HK-2 (cell line): ENCODE data around the gene FOXQ1.
"Not testable (repeated sequence)": the region's sequence is repeated elsewhere in the genome, so short reads cannot be mapped to it uniquely, and the experiment has no call there.

Experiments
- DNase-seq: peaks from one replicate; pipeline ENCODE4 v3.0.0-alpha.2; 2018; ENCODE audit not compliant: unreplicated experiment

FOXQ1 gene

DNA sequence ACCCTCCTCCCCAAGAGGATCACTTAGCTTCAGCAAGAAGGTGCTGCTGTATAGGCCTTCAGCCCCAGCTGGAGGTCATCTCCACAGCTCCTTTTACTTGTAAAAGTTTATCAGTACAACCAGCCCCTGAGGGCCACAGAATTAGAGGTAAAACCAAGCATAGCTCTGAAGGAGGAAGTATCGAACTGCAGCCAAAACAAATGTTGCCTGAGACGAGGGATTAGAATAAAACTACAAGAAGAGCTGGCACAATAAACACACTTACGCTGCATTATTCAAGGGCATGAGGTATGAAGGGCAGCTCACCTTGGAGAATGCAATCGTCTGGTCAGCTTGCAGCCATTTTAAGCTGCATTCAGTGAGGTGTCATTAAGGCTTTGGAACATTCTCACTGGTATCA, 21.1 kb upstream of the FOXQ1 start:
- DNase-seq = no peak

- DNase-seq = no peak
Observed at GRCh38 chr6:1291381-1291780, 20.5 kb upstream of the FOXQ1 start.

DNA sequence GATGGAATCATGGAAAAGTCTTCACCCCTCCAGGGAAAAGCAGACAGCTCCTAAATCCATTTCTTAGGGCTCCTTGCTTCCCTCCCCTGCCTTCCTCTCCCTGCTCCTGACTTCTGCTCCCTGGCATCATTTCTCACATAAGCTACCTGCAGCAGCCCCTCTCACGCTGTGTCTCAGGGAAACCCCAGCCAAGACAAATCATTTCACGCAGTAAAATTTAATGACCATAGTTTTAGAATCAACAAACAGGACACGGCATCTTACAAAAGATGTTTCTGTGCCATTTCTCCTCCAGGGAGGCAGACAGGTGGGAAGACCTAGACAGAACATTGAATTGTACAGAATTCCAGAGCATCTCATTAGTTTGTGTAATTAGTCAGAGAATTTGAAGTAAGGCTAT, 16.5 kb upstream of the FOXQ1 start:
- no peak for DNase-seq

DNA sequence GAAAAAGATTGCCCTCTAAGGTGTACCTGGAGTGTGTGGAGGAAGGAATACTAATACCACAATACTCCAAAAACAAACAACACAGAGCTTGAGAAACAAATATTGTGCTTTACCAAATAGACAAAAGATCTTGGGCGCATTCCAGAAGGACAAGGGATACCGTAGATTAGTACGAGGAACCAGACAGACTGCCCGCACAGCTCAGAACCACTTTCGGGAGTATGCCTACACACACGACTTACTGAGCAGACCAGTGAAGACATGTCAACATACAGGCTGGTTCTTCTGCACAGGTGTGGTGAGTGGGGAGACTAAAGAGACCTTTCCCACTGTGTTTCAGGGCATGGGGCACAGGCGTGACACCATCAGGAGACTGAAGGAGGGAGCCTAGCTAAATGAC, 15.8 kb upstream of the FOXQ1 start:
- DNase-seq = no peak

DNA sequence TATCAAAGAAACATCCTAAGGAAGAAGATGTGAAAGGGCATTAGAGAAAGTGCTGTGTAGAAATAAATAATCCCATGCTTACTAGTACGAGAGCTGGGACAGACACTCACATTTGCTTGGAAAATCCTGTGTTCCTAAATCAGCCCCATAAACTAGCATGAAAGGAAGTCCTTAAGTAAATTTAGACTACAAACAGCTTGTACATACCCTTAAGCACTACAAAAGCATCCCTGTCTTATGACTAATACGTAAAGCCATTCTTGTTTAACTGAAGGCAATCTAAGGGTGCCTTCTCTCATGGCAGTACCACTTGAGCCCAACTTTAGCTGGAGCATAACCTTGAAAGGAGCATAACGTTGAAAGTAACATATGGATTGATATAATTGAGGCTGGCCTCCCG, 15.4 kb upstream of the FOXQ1 start:
- no peak for DNase-seq

DNA sequence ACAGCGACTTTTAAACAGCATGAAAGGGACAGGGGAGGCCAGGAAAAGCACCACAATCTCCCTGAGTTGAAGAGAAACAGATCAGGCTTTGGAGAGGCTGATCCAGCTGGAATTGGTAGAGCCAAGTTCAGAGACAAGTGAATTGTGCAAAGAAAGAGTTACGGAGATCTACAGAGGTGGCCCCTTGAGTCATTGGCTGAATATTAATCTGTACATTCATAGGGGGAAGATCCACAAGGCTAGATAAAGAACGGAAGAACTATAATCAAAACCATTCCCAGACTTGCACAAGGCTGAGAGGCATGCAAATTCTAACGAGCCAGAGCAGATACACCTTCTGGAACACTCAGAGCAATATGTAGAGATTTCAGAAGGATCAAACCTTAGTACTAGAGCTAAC, 14.2 kb upstream of the FOXQ1 start:
- DNase-seq = no peak

DNA sequence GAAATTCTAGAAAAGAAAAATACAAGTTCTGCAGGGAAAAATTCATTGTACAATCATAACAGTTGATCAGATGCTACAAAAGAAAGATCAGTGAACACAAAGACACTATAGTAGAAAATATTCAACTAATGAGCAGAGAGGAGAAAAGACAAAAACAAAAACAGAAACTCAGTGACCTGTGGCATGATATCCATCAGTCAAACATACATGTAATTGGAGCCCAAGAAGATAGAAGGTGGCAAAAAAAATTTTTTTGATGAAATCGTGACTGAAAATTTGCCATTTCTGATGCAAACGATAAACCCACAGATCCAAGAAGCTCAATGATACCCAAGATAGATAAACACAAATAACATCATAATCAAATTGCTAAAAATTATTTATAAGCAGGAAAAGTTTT, 13.1 kb upstream of the FOXQ1 start:
- DNase-seq = no peak

- DNase-seq = no peak
Observed at GRCh38 chr6:1306133-1306532, 5.8 kb upstream of the FOXQ1 start.

- DNase-seq = no peak
Observed at GRCh38 chr6:1309366-1309765, 2.5 kb upstream of the FOXQ1 start.

- DNase-seq = no peak
Observed at GRCh38 chr6:1310628-1311399, 1.1 kb upstream of the FOXQ1 start.

GRCh38 chr6:1312203-1312472, 240 bp downstream of the FOXQ1 start:
- no peak for DNase-seq

DNA sequence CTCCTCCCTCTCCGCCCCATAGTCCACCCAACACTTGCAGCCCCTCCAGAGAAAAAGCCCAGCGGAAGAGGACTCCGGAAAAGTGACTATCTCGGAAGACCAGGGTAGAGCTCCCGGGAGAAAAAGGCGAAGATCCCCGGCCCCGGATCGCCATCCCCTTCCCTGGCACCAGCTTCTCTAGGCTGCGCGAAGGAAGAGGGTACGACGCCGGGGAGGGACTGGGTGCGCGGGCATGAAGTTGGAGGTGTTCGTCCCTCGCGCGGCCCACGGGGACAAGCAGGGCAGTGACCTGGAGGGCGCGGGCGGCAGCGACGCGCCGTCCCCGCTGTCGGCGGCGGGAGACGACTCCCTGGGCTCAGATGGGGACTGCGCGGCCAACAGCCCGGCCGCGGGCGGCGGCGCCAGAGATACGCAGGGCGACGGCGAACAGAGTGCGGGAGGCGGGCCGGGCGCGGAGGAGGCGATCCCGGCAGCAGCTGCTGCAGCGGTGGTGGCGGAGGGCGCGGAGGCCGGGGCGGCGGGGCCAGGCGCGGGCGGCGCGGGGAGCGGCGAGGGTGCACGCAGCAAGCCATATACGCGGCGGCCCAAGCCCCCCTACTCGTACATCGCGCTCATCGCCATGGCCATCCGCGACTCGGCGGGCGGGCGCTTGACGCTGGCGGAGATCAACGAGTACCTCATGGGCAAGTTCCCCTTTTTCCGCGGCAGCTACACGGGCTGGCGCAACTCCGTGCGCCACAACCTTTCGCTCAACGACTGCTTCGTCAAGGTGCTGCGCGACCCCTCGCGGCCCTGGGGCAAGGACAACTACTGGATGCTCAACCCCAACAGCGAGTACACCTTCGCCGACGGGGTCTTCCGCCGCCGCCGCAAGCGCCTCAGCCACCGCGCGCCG, 822 bp downstream of the FOXQ1 start:
- DNase-seq = peak; percentile 52

- DNase-seq = peak; percentile 39
Observed at GRCh38 chr6:1313384-1313766, 1.5 kb downstream of the FOXQ1 start.

DNA sequence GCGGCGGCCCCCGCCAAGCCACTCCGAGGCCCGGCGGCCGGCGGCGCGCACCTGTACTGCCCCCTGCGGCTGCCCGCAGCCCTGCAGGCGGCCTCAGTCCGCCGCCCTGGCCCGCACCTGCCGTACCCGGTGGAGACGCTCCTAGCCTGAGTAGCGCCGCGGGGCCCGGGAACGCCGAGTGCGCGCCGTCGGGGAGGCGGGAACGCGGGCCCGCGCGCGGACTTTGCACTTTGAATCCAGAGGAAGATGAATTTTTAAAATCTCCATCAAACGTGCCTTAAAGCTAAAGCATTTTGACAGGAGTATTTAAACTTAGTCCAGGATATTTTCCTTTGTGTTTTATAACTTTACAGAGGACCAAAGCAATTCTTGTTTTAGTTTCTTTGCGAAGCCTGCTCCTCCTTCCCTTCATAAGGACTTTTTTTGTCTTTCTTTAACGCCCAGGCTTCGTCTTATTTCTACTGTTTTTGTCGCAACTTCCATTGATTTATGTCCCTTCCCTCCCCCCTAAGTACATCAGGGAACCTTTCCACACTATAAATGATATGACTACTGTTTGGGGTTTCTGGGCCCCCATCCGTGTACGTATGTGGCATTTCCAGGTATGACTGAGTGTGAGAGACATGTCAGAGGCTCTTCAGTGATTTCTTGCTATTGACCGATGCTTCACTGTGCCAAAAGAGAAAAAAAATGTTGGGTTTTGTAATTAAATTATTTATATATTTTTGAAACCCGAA, 2.0 kb downstream of the FOXQ1 start:
- DNase-seq = peak; percentile 59

GRCh38 chr6:1314617-1315016, 2.7 kb downstream of the FOXQ1 start:
- no peak for DNase-seq

DNA sequence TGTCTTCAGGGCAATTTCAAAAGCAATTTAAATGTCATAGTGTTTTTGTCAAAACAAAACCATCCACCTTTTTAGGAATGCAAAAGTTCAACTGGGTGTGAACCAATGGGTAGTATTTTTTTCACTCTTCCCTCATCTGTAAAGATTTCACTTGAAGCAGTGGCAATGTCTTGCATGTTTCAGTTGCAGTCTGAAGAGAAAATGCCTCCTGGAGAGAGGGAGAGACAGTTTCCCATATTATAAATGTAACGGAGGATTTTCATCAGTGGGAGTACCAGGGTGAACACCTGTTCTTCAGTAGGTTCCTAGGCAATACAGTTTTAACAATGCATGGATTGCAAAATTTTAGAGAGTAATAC, 3.3 kb downstream of the FOXQ1 start:
- no peak for DNase-seq

- DNase-seq = no peak
Observed at GRCh38 chr6:1315560-1316386, 3.9 kb downstream of the FOXQ1 start.

DNA sequence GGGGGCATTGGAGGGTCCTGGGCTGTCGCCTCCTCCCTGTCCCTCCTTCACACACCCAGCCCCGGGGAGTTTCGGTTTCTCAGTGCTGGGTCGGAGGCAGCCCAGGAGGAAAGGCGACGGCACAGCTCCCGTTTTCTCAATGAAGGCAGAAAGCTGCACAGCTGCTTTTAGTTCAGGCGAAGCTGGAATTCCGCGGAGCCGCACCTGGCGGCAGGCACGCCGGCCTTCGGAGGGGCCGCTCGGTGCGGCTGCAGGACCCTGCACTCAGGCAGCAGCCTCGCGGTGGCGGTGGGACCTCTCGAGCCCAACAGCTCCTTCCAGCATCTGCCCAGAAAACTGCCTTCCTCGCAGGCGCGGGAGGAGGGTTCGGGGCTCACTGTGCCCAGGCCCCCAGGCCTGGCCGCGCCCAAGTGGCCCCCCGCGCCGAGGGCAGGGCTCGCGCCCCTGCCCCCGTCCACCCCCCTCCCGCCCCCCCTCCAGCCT, 4.6 kb downstream of the FOXQ1 start:
- no peak for DNase-seq

DNA sequence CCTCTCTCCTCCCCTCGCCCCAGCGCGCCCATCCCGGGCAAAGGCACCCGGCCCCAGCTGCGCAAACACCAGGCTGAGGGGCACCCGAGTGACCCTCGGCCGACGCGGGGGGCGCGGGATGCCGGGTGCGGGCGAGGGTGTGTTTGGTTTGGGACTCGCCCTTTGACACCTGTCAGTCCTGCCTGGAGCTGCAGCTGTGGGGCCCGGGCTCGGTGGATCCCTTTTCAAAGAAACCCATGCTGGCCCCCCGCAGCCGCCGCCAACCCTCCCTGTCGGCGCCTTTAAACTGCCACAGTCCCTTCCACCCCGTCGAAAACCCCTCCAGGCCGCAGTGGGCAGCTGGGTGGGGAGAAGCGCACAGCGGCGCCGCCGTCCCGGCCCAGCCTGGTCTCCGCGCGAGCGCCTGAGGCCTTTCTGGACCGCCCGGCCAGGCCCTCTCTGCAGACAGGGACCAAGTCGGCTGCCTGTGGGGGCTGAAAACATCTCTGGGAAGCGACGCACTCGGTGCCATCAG, 5.5 kb downstream of the FOXQ1 start:
- DNase-seq = no peak

DNA sequence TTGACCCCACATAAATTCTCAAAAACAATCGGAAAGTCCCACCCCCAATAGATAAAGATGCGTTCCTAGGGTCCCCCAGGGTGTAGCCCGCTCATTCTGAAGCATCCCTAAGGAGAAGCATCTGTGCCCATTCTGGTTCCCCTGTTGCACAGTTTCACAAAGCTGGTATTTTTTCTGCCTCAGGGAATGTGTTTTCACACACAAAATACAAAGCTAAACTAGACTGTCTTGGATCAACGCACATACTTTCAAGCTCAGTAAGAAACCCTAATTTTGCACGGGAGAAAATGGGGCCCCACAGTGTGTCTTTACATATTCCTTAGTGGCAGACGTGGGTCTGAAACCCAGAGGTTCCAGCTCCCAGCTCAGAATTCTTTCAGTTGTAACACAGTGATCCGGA, 6.1 kb downstream of the FOXQ1 start:
- DNase-seq = no peak

DNA sequence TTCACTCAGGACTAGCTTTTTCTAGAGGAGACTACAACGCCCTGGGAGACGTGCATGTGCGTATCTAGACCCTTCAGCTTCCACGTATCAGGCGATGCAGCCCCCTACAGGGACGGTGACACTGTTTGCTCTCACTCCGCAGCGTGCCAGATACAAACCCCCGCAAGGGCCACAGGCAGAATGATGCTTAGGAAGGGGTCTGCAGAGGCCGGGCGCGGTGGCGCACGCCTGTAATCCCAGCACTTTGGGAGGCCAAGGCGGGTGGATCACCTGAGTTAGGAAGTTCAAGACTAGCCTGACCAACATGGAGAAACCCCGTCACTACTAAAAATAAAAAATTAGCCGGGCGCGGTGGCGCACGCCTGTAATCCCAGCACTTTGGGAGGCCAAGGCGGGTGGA, 6.7 kb downstream of the FOXQ1 start:
- DNase-seq = not testable (repeated sequence)

- no peak for DNase-seq
Observed at GRCh38 chr6:1321738-1322137, 9.8 kb downstream of the FOXQ1 start.
